SK-N-SH (cell line): Measurements from ENCODE around the gene FAM3B. TPM values are rescaled to one million over a fixed set of nuclear protein-coding genes. Genes with fewer than 3 reads are reported as not detected.

ENCODE experiments used
- CTCF ChIA-PET: fragments of 300-600, 350-600 bp; formaldehyde crosslinking; extraction: SDS; loops from one replicate; lab custom pipeline; 2021; lab: Yijun Ruan, JAX
- POLR2A ChIA-PET: fragments of 350-600 bp; sonication (Branson Sonifier 250); formaldehyde crosslinking; extraction: SDS; loops from one replicate; lab custom pipeline; 2020; ENCODE audit warnings: antibody characterized with exemption, inconsistent platforms; lab: Yijun Ruan, JAX
- DNase-seq: peaks from one replicate; pipeline ENCODE4 v3.0.0; 2012
- H2AFZ ChIP-seq: fragments of 200-600 bp; sonication (generic); 2 replicates; pipeline ENCODE4 v1.8.1; 2016; ENCODE audit warnings: antibody characterized with exemption, mild to moderate bottlenecking, low read depth
- H3F3A ChIP-seq: fragments of 200-600 bp; sonication (generic); replicated peaks from 2 replicates; pipeline ENCODE3; 2016; ENCODE audit warnings: antibody characterized with exemption, mild to moderate bottlenecking; ENCODE audit not compliant: insufficient read depth
- H3K27ac ChIP-seq, 2 experiments: fragments of 200-500 bp in 1 of 2; fragments of 200-600 bp in 1 of 2; sonication (Bioruptor generic) in 1 of 2; sonication (generic), shearing (Covaris generic) in 1 of 2; 2 replicates each; pipeline versions ENCODE4 v1.5.1 to v1.6.1; 2014 to 2016; ENCODE audit warnings: low read depth in 2 of 2, inconsistent platforms in 1 of 2, low read length in 1 of 2, mild to moderate bottlenecking in 1 of 2, mixed read lengths in 1 of 2
- H3K27me3 ChIP-seq: fragments of 200-600 bp; sonication (generic), shearing (Covaris generic); 2 replicates; pipeline ENCODE4 v1.6.1; 2016; ENCODE audit warnings: mixed run types; ENCODE audit not compliant: insufficient read depth
- H3K36me3 ChIP-seq, 2 experiments: fragments of 200-500 bp in 1 of 2; fragments of 200-600 bp in 1 of 2; sonication (Bioruptor generic) in 1 of 2; sonication (generic) in 1 of 2; replicated peaks in 1 of 2; 2 replicates each; pipeline versions ENCODE3 to v1.5.1; 2014 to 2016; ENCODE audit warnings: low read length in 1 of 2, mild to moderate bottlenecking in 1 of 2; ENCODE audit not compliant: insufficient read depth in 2 of 2, control insufficient read depth in 1 of 2
- H3K4me1 ChIP-seq, 2 experiments: fragments of 200-500 bp in 1 of 2; fragments of 200-600 bp in 1 of 2; sonication (Bioruptor generic) in 1 of 2; sonication (generic), shearing (Covaris generic) in 1 of 2; 2 replicates each; pipeline versions ENCODE4 v1.5.1 to v1.6.1; 2014 to 2016; ENCODE audit warnings: low read depth in 1 of 2, low read length in 1 of 2, mixed run types in 1 of 2; ENCODE audit not compliant: insufficient read depth in 2 of 2, control insufficient read depth in 1 of 2
- H3K4me2 ChIP-seq: fragments of 200-600 bp; sonication (generic), shearing (Covaris generic); 2 replicates; pipeline ENCODE4 v1.6.1; 2017; ENCODE audit warnings: mixed run types
- H3K4me3 ChIP-seq, 2 experiments: fragments of 200-500 bp in 1 of 2; fragments of 200-600 bp in 1 of 2; sonication (Bioruptor generic) in 1 of 2; sonication (generic), shearing (Covaris generic) in 1 of 2; 2 replicates each; pipeline versions ENCODE4 v1.5.1 to v1.8.1; 2014 to 2016; ENCODE audit warnings: low read depth in 2 of 2, inconsistent platforms in 1 of 2, low read length in 1 of 2, mild to moderate bottlenecking in 1 of 2, mixed read lengths in 1 of 2, moderate library complexity in 1 of 2
- H3K79me2 ChIP-seq: fragments of 200-600 bp; sonication (generic); 2 replicates; pipeline ENCODE4 v1.8.1; 2017; ENCODE audit warnings: mild to moderate bottlenecking; ENCODE audit not compliant: insufficient read depth
- H3K9ac ChIP-seq: fragments of 200-600 bp; sonication (generic); 2 replicates; pipeline ENCODE4 v1.6.1; 2017; ENCODE audit warnings: mixed run types
- H3K9me2 ChIP-seq: fragments of 200-600 bp; sonication (generic); 2 replicates; pipeline ENCODE4 v1.6.1; 2017; ENCODE audit warnings: mixed run types
- H3K9me3 ChIP-seq: fragments of 200-600 bp; sonication (generic); 2 replicates; pipeline ENCODE4 v1.6.1; 2017; ENCODE audit warnings: mixed run types, mild to moderate bottlenecking, moderate library complexity
- H4K20me1 ChIP-seq: fragments of 200-600 bp; sonication (generic); 2 replicates; pipeline ENCODE4 v1.6.1; 2017; ENCODE audit warnings: mild to moderate bottlenecking, mixed run types; ENCODE audit not compliant: insufficient read depth
- CHD2 ChIP-seq: fragments of 150-350 bp; IDR thresholded peaks from 2 replicates; pipeline ENCODE4 v1.6.1; 2018; ENCODE audit warnings: low read length; ENCODE audit not compliant: partially characterized antibody
- CTCF ChIP-seq: fragments of 200-600 bp; sonication (generic); IDR thresholded peaks from 2 replicates; pipeline ENCODE4 v1.6.1; 2017; ENCODE audit warnings: antibody characterized with exemption, mild to moderate bottlenecking, moderate library complexity
- ELF1 ChIP-seq: IDR thresholded peaks from 2 replicates; pipeline ENCODE4 v1.4.0; 2012
- EZH2phosphoT487 ChIP-seq: fragments of 200-600 bp; sonication (generic); IDR thresholded peaks from 2 replicates; pipeline ENCODE4 v1.6.1; 2017; ENCODE audit warnings: low read depth, mixed run types, mild to moderate bottlenecking, antibody characterized with exemption, moderate library complexity, borderline replicate concordance
- FOXJ3 ChIP-seq: sonication (generic); formaldehyde crosslinking; IDR thresholded peaks from 2 replicates; pipeline ENCODE4 v1.5.1; 2020; ENCODE audit warnings: mild to moderate bottlenecking, missing genetic modification reagents
- FOXM1 ChIP-seq: IDR thresholded peaks from 2 replicates; pipeline ENCODE4 v1.4.0; 2012; ENCODE audit warnings: low read depth, mild to moderate bottlenecking
- JUND ChIP-seq: IDR thresholded peaks from 2 replicates; pipeline ENCODE4 v1.4.0; 2012
- MXI1 ChIP-seq: IDR thresholded peaks from 2 replicates; pipeline ENCODE4 v1.6.1; 2012; ENCODE audit warnings: mild to moderate bottlenecking, low read depth, low read length, improper control_type of control experiment
- NFIC ChIP-seq: IDR thresholded peaks from 2 replicates; pipeline ENCODE4 v1.4.0; 2012; ENCODE audit warnings: borderline replicate concordance
- RFX5 ChIP-seq: IDR thresholded peaks from 2 replicates; pipeline ENCODE4 v1.6.1; 2012; ENCODE audit warnings: mild to moderate bottlenecking, improper control_type of control experiment, low read length
- RXRA ChIP-seq: IDR thresholded peaks from 2 replicates; pipeline ENCODE4 v1.4.0; 2012; ENCODE audit warnings: low read depth, mild to moderate bottlenecking, borderline replicate concordance
- TCF12 ChIP-seq: IDR thresholded peaks from 2 replicates; pipeline ENCODE4 v1.4.0; 2012
- YY1 ChIP-seq: IDR thresholded peaks from 2 replicates; pipeline ENCODE4 v1.4.0; 2012; ENCODE audit warnings: low read depth, mild to moderate bottlenecking
- WGBS: methylation state at CpG from one replicate; pipeline ENCODE4 v1.1.6; 2017; ENCODE audit warnings: low lambda C conversion rate; 5-methylcytosine and 5-hydroxymethylcytosine counted together
- polyA plus RNA-seq, 3 experiments: library from polyadenylated mRNA; depleted of rRNA; stranded (reverse); fragments of >200 nt; gene quantifications; 2 replicates each; pipeline ENCODE4 v1.2.3, GENCODE V29; 2012
- TF ChIP-seq, protein P1 (sequence below): IDR thresholded peaks from 2 replicates; pipeline ENCODE4 v1.4.0; 2012; ENCODE audit warnings: low read depth, borderline replicate concordance
- TF ChIP-seq, protein P2 (sequence below): fragments of 150-350 bp; IDR thresholded peaks from 2 replicates; pipeline ENCODE4 v1.6.1; 2017; ENCODE audit warnings: antibody characterized with exemption, low read length, low read depth, borderline replicate concordance
- TF ChIP-seq, protein P3 (sequence below): IDR thresholded peaks from 2 replicates; pipeline ENCODE4; 2012
- TF ChIP-seq, protein P4 (sequence below): IDR thresholded peaks from 2 replicates; pipeline ENCODE4 v1.6.1; 2012; ENCODE audit warnings: mild to moderate bottlenecking, low read depth, low read length, moderate library complexity

FAM3B gene
- polyA plus RNA-seq, 1 of the 3 experiments (the other 2 are of a cell fraction) = not detected

GRCh38 chr21:41373763-41374162 lies 57.2 kb downstream of the FAM3B start:
- Histone ChIP-seq H3K4me2 (no peak overlapping the region), H2AFZ (no peak overlapping the region), H3K4me3 (no peak overlapping the region), H4K20me1 (no peaks in the 10 kb centered on the region), H3K4me1 (no peaks in the 10 kb centered on the region), H3K9me3 (no peaks in the 10 kb centered on the region), H3K9ac (no peak overlapping the region), H3F3A (no peaks in the 10 kb centered on the region), H3K9me2 (no peaks in the 10 kb centered on the region), H3K27me3 (0 out of 2 replicates have a peak, but pooled peaks cover 6% of the 10 kb centered on the region), H3K27ac (no peak overlapping the region), H3K36me3 (no peaks in the 10 kb centered on the region), H3K79me2 (no peaks in the 10 kb centered on the region)
- DNase-seq = no peak
- ChIA-PET POLR2A (no interaction called here), CTCF (no interaction called here)
- 52% methylated on average over 5 of the region's 8 CpGs for WGBS
- TF ChIP-seq NFIC (no peak), FOXM1 (no peak), RFX5 (no peak), TCF12 (no peak), ELF1 (no peak), EZH2phosphoT487 (no peak), CTCF (no peak), FOXJ3 (no peak), CHD2 (no peak), JUND (no peak), RXRA (no peak), MXI1 (no peak), YY1 (no peak)
- TF ChIP-seq, protein P1, sequence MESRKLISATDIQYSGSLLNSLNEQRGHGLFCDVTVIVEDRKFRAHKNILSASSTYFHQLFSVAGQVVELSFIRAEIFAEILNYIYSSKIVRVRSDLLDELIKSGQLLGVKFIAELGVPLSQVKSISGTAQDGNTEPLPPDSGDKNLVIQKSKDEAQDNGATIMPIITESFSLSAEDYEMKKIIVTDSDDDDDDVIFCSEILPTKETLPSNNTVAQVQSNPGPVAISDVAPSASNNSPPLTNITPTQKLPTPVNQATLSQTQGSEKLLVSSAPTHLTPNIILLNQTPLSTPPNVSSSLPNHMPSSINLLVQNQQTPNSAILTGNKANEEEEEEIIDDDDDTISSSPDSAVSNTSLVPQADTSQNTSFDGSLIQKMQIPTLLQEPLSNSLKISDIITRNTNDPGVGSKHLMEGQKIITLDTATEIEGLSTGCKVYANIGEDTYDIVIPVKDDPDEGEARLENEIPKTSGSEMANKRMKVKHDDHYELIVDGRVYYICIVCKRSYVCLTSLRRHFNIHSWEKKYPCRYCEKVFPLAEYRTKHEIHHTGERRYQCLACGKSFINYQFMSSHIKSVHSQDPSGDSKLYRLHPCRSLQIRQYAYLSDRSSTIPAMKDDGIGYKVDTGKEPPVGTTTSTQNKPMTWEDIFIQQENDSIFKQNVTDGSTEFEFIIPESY = no peak
- TF ChIP-seq, protein P2, sequence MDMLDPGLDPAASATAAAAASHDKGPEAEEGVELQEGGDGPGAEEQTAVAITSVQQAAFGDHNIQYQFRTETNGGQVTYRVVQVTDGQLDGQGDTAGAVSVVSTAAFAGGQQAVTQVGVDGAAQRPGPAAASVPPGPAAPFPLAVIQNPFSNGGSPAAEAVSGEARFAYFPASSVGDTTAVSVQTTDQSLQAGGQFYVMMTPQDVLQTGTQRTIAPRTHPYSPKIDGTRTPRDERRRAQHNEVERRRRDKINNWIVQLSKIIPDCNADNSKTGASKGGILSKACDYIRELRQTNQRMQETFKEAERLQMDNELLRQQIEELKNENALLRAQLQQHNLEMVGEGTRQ = no peak
- TF ChIP-seq, protein P3, sequence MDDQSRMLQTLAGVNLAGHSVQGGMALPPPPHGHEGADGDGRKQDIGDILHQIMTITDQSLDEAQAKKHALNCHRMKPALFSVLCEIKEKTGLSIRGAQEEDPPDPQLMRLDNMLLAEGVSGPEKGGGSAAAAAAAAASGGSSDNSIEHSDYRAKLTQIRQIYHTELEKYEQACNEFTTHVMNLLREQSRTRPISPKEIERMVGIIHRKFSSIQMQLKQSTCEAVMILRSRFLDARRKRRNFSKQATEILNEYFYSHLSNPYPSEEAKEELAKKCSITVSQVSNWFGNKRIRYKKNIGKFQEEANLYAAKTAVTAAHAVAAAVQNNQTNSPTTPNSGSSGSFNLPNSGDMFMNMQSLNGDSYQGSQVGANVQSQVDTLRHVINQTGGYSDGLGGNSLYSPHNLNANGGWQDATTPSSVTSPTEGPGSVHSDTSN = no peak
- TF ChIP-seq, protein P4, sequence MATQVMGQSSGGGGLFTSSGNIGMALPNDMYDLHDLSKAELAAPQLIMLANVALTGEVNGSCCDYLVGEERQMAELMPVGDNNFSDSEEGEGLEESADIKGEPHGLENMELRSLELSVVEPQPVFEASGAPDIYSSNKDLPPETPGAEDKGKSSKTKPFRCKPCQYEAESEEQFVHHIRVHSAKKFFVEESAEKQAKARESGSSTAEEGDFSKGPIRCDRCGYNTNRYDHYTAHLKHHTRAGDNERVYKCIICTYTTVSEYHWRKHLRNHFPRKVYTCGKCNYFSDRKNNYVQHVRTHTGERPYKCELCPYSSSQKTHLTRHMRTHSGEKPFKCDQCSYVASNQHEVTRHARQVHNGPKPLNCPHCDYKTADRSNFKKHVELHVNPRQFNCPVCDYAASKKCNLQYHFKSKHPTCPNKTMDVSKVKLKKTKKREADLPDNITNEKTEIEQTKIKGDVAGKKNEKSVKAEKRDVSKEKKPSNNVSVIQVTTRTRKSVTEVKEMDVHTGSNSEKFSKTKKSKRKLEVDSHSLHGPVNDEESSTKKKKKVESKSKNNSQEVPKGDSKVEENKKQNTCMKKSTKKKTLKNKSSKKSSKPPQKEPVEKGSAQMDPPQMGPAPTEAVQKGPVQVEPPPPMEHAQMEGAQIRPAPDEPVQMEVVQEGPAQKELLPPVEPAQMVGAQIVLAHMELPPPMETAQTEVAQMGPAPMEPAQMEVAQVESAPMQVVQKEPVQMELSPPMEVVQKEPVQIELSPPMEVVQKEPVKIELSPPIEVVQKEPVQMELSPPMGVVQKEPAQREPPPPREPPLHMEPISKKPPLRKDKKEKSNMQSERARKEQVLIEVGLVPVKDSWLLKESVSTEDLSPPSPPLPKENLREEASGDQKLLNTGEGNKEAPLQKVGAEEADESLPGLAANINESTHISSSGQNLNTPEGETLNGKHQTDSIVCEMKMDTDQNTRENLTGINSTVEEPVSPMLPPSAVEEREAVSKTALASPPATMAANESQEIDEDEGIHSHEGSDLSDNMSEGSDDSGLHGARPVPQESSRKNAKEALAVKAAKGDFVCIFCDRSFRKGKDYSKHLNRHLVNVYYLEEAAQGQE = no peak
